Posterior cingulate gyrus (tissue), 11 donors: ENCODE data around the gene VPS45.
"Not testable (repeated sequence)": the region's sequence is repeated elsewhere in the genome, so short reads cannot be mapped to it uniquely, and the experiment has no call there.

Source experiments
- DNase-seq, 10 donors: peaks; one replicate each; pipeline versions ENCODE4 v3.0.0 to v3.0.0-alpha.2; 2020 to 2021; ENCODE audit warnings: mixed read lengths in 3 of 10
- intact Hi-C: fragments of 100-400 bp; cut with DNase I; formaldehyde crosslinking; loops from one replicate; pipeline ENCODE4 v1.15.1; 2023

The VPS45 gene

DNA sequence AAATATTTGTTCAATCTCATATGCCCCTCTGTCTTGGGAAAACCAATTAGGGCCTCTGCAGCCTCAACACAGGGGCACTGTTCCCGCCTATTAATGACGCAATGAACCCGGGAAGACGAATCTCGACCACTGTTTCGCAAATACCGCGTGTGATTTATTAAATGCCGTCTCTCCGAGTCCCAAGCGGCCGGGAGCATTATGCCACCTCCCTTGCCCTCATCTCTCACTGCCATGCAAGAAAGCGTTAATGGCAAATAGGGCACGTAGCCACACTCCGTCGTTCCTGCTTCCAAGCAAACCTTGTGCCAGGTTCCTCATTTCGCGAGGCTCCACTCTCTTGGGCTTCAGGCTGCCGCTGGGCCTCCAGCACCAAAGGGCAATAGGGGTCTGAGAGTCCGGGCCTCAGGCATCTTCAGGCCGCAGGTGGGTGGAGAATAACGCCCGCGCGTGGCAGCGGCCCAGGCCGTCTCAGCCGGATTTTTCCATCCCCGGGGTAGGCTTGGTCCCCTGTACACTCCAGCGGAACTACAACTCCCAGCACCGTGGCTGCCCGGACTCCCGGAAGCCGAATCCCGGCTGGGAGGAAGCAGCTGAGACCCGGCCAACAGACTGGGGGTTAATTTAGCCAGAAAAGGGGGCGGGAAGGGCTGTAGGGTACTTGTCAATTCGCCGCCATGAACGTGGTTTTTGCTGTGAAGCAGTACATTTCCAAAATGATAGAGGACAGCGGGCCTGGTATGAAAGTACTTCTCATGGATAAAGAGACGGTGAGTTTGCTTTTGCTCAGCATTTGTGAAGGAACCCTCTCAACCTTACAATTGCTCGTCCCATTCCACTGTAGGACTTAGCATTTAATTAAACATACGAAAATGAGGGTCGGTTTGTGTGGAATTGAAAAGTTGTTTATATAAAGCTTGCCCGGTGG lies at the start of gene VPS45:
Gene VPS45, plus strand, starts transcription at position 593 of the 925 bp plus-strand sequence. Its CDS starts 82 bp downstream, at position 675.
- intact Hi-C loops: no loop called here
- DNase-seq: peak; percentile 86 to 99 (median 92)

DNA sequence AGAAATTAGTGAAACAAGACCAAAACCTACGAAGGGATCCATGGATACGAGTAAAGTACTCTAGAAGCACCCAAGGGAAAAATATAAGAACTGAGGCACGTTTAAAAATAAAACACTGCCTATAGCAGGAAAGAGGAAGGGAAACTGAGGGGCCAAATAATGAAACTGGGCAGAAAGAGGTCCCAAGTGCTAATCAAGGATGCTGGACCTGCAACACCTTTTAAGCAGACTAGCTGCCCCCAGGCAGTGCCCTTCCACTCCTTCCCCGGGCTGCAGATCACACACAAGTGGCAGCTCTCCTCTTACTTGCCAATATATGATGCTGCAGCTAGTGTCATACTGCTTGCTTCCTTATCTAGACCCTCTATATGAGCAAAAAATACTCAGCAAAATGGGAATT lies 49.4 kb upstream of the VPS45 start:
- DNase-seq: no peak
- intact Hi-C loops: no loop called here

GRCh38 chr1:150020711-150021110 lies 46.9 kb upstream of the VPS45 start:
- intact Hi-C loops: no loop called here
- no peak for DNase-seq

DNA sequence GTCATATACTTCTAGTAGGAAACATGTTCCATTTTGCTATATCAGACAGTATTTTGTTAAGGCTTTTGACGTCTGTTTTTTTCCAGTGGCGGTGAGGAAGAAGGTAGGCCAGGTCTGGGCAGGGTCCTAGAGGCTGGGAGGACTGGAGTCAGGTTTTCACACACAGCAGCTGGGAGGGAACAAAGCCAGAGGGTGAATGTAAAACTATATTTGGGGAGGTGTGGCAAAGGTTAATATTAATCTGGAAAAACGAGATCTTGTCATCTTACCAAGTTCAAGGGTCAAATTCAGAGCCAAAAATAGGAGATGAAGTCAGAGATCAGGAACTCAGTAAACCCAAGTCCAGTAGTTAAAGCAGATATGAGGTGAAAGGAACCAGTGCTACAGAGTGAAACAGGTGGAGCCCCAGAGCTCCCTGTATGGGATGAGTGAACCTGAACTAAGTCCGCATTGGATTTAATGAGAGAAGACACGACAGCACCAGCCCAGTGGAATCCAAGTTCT lies 46.3 kb upstream of the VPS45 start:
- no peak for DNase-seq

DNA sequence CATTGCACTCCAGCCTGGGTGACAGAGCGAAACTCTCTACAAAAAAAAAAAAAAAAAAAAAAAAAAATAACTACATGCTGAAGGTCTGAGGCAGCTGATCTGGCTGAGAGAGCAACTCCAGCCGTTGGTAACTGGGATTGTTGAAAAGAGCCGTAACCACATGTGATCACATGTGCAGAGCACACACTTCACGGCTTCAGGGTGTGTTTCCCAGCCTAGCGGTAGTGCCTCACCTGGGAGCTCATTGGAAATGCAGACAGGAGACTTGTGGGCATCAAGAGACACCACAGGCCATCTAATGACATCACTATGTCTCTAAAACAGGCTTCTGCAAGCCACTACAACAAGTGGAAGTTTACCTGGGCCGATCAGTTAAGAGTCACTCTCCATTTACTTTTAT lies 45.2 kb upstream of the VPS45 start:
- intact Hi-C loops: no loop called here
- DNase-seq: no peak

More for the DNA sequence above, 46.3 kb upstream of the VPS45 start:
- intact Hi-C loops: no loop called here

GRCh38 chr1:150024156-150024555 lies 43.4 kb upstream of the VPS45 start:
- DNase-seq: no peak

GRCh38 chr1:150028322-150028721 lies 39.3 kb upstream of the VPS45 start:
- DNase-seq: no peak
- intact Hi-C loops: no loop called here

More at GRCh38 chr1:150024156-150024555, 43.4 kb upstream of the VPS45 start:
- intact Hi-C loops: no loop called here

- no peak for DNase-seq
- intact Hi-C loops: no loop called here
Observed at GRCh38 chr1:150034336-150034735, 33.2 kb upstream of the VPS45 start.

DNA sequence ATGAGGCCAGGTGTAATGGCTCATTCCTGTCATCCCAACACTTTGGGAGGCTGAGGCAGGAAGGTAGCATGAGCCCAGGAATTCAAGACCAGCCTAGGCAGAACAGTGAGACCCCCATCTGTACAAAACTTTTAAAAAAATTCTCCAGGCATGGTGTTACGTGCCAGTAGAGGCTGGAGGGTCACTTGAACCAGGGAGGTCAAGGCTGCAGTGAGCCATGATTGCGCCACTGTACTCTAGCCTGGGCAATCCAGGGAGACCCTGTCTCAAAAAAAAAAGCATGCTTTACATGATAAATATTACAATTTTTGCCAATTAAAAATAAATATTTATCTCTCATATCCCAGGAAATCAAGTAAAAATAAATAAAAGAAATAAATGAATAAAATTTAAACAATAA lies 17.6 kb upstream of the VPS45 start:
- DNase-seq: no peak
- intact Hi-C loops: loop anchor here (1.0 to 5.0 kb wide), 2 partner anchors 38 to 88 kb away; partner anchors contain the start of gene OTUD7B

DNA sequence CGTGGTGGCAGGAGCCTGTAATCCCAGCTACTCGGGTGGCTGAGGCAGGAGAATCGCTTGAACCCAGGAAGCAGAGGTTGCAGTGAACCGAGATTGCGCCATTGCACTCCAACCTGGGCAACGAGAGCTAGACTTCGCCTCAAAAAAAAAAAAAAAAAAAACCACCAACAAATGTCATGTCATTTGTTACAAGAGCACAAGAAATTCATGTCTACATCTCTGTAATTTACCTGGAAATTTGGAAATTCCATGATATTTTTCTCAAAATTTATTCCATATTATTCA lies 16.5 kb upstream of the VPS45 start:
- intact Hi-C loops: no loop called here
- no peak for DNase-seq

GRCh38 chr1:150051905-150052412 lies 15.6 kb upstream of the VPS45 start:
- intact Hi-C loops, DNase-seq: not testable (repeated sequence)

DNA sequence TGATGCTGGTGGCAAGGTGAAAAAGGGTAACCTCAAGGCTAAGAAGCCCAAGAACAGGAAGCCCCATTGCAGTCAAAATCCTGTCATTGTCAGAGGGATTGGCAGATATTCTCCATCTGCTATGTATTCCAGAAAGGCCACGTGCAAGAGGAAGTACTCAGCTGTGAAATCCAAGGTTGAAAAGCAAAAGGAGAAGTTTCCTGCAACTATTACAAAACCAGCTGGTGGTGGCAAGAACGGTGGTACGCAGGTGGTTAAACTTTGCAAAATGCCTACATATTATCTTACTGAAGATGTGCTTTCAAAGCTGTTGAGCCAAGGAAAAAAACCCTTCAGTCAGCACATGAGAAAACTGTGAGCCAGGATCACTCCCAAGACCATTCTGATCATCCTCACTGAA lies 13.7 kb upstream of the VPS45 start:
- intact Hi-C loops: no loop called here
- DNase-seq: no peak

DNA sequence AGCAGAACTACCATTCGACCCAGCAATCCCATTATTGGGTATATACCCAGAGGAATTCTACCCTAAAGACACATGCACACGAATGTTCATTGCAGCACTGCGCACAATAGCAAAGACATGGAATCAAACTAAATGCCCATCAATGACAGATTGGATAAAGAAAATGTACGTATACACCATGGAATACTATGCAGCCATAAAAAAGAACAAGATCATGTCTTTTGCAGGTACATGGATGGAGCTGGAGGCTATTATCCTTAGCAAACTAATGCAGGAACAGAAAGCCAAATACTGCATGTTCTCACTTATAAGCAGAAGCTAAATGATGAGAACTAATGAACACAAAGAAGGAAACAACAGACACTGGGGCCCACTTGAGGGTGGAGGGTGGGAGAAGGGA lies 12.1 kb upstream of the VPS45 start:
- intact Hi-C loops, DNase-seq: not testable (repeated sequence)

DNA sequence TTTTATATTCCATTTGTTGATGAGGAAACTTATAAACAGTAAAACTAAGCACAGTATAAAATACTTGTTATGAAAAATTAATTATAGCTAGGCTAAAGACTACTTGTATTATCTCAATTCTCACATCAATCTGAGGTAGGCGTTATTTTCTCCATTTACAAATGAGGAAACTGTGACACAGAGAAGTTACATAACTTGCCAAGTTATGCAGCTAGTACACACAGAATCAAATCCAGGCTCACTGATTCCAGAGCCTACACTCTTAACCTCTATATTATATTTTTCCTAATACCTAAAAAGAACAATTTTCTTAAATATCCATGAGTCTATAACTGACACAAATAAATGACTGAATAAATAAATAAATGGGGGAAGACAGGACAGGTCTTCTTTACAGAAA lies 11.2 kb upstream of the VPS45 start:
- intact Hi-C loops: no loop called here
- no peak for DNase-seq

DNA sequence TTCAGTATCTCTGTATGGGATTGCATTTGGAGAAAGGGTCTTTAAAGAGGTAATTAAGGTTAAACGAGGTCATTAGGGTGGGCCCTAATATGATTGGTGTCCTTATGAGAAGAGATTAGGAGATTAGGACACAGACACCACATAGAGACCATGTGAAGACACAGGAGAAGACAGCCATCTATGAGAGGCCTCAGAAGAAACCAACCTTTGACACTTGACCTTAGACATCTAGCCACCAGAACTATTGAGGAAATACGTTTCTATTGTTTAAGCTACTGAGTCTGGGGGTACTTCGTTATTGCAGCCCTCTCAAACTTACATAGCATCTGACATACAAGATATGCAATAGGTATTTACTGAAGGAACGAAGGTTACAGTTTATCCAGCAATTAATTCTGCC lies 7.3 kb upstream of the VPS45 start:
- intact Hi-C loops: no loop called here
- DNase-seq: no peak

DNA sequence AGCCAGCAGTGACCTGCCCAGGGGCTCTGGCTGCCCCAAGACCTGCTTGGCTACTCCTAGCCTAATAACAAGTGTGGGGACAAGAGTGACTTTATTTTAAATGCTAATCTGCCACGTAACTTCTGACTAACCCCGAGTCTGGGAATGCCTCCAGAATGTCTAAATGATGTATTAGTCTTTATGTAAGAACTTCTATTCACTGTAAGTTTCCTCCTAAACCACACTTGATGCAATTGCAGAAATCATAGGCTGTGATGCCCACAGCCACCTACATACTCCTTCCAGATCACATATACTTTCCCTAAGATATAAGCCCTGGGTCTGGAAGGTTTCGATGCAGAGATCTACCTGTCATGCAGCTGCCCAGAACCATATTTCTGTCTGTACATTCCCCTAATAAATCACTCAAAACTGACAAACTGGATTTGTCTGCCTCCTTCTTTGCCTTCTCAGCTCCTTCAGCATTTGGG lies 5.9 kb upstream of the VPS45 start:
- intact Hi-C loops: no loop called here
- DNase-seq: no peak

DNA sequence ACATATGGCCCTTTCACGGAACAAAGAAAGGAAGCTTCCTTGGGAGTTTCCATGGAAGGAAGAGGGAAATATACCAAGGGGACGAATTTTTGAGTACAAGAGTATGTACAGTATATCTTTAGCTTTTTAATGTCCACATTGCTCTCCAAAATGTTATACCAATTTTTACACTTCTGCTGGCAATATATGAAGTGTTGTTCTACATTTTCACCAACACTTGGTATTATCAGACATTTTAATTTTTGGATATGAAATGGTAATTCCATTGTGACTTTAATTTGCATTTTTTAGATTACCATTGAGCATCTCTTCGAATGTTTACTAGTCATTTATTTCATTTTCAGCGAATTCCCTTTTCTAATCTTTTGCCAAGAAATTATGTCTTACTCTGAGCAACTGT lies 5.5 kb upstream of the VPS45 start:
- intact Hi-C loops: no loop called here
- DNase-seq: no peak

GRCh38 chr1:150065184-150065871 lies 2.2 kb upstream of the VPS45 start:
- intact Hi-C loops: no loop called here
- DNase-seq: no peak

DNA sequence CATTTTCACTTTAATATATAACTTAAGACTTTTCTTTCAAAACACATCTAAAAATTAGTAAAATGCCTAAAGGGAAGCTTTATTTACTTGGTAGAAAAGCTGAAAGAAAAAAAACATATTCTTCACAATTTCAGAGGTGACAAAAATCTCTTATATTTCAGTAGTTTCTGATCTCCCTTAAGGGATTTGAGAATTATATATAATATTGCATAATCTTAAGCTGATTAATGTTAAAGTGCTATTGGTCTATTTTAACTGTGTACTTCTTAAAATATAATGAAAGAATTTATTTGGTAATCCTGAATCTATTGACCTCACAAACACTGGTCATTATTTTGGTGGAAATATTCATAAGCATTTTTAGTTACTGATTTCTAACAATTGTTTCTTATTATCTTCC lies 1.2 kb upstream of the VPS45 start:
- intact Hi-C loops: no loop called here

GRCh38 chr1:150066838-150067183 lies 765 bp upstream of the VPS45 start:
- peak in 8 of 10 donors; percentile 23 to 88 (median 40) for DNase-seq
- intact Hi-C loops: no loop called here

More for the DNA sequence above, 1.2 kb upstream of the VPS45 start:
- no peak for DNase-seq

GRCh38 chr1:150068109-150068435 lies 496 bp downstream of the VPS45 start:
- no peak for DNase-seq
- intact Hi-C loops: no loop called here
